ENCODE data around the gene FHIP1B.
"Not testable (repeated sequence)": the region's sequence is repeated elsewhere in the genome, so short reads cannot be mapped to it uniquely, and the experiment has no call there.

The FHIP1B gene
- 11.5 to 35.4 (median 21.6) reads per million in 18 experiments for total RNA-seq

DNA sequence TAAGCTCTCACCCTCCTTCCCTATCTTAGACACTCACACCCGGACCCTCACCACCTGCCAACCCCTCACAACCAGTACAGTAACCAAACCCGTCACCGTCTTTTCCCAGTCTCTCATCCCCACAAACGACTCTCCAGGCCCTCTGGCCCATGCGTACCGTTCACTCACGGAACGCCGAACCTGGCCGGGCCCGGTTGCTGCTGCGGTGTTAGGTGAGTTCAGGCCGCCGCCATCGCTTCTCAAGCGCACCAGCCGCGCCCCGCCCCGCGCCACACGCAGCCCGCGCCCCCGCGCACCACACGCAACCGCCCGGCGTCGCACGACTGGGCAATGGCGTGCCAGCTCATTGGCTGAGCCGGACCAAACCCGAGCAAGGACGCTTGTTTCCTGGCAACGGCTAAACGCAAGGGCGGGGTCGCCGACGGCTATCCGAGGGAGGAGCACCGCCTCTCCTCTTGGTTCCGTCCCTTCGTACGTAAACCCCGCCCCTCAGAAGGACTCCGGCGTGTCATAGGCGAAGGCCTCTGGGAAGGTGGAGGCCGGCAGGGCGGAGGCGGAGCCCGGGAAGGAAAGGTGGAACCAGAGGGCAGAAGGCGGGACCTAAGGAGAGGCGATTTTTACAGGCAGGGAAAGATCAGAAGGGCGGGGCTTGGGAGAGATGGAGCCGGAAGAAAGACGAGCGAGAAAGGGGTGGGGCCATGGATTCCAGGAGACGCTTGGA is at the start of gene FHIP1B:
Gene FHIP1B, minus strand, starts transcription at position 250 of the 721 bp plus-strand sequence. CDS start 10,120 bp downstream, outside the sequence.
- DNase-seq: peak; percentile 100

DNA sequence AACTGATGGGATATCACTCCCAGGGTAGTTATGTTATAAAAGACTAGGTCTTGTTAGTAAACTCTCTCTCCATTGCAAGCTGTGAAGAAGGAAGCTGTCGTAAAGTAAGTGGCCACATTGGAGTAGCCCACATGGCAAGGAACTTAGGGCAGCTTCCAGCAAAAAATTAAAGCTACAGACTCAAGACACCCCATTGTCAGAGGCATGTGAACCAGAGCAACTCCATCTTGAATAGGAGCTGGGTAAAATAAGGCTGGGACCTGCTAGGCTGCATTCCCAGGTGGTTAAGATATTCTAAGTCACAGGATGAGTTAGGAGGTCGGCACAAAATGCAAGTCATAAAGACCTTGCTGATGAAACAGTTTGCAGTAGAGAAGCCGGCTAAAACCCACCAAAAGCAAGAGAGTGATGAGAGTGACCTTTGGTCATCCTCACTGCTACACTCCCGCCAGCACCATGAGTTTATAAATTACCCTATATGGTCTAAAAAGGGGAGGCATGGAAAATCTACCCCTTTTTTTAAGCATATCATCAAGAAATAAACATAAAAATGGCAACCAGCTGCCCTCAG is 49.1 kb upstream of the FHIP1B start:
- DNase-seq: no peak

DNA sequence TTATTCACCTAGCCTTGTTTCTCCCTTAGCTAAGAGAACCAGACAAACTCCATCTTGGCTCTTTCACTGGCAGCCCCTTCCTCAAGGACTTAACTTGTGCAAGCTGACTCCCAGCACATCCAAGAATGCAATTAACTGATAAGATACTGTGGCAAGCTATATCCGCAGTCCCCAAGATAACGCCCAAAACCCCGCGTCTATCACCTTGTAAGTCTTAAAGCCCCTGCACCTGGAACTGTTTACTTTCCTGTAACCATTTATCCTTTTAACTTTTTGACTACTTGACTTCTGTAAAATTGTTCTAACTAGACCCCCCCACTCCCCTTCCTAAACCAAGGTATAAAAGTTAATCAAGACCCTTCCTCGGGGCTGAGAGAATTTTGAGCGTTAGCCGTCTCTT is 46.4 kb upstream of the FHIP1B start:
- DNase-seq: not testable (repeated sequence)

DNA sequence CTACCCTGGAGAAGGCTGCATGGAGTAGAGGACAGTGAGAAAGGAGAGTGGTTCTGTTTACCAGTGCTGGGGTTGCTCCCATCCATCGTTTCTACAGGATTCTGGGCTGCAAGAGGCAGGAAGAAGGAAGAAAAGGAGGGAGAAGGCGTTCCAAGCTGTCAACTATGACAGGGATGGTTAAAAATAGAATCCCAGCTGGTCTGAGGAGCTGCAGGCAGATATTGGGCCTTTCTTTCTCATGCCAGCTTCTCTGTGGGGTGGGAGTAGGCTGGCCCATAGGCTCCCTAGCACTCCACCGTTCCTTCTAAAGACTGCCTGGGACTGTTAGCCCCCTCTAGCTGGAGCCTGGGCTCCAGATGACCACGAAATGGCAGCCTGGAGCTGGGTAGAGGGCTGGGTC is 38.8 kb upstream of the FHIP1B start:
- no peak for DNase-seq

DNA sequence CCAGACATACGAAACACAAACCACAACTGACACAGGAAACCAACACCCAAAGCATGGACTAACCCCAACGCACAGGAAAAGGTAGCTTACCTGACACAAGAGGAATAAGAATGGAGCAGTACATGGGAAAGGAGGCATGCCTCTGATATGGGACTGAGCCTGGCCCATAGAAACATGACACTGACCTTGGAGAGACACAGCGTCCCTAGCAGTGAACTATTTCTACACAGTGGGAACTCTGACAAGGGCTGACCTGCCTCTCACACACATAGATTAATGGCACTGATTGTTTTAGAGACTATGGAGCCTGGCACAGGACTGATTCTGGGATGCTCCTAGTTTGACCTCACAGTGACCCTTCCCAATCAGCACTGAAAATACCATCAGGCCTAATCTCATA is 37.2 kb upstream of the FHIP1B start:
- no peak for DNase-seq

DNA sequence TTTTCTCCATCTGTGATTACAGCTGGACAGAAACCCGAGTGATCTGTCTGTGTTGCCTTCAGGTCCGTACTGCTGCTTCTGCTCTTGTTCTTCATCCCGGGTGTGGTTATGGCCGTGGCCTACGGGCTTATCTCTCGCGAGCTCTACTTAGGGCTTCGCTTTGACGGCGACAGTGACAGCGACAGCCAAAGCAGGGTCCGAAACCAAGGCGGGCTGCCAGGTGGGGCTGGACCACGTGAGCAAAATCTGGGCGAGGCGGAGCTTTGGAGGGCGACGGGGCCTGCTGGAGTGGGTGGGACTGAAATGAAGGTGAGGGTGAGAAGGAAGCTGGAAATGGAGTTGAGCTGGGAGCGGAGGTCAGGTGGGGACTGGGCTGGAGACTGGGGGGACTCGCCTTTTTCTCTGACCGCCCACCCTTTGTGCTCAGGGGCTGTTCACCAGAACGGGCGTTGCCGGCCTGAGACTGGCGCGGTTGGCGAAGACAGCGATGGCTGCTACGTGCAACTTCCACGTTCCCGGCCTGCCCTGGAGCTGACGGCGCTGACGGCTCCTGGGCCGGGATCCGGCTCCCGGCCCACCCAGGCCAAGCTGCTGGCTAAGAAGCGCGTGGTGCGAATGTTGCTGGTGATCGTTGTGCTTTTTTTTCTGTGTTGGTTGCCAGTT is 36.3 kb upstream of the FHIP1B start:
- DNase-seq: no peak

DNA sequence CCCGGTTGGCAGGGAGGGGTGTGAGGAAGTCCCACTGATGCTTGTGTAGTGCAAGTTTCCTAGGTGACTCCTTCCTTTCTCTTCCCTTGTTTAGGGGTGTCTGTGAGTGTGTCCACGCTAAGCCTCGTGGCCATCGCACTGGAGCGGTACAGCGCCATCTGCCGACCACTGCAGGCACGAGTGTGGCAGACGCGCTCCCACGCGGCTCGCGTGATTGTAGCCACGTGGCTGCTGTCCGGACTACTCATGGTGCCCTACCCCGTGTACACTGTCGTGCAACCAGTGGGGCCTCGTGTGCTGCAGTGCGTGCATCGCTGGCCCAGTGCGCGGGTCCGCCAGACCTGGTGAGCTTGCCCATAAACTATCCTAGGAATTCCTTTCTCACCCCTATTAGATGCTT is 35.6 kb upstream of the FHIP1B start:
- no peak for DNase-seq

DNA sequence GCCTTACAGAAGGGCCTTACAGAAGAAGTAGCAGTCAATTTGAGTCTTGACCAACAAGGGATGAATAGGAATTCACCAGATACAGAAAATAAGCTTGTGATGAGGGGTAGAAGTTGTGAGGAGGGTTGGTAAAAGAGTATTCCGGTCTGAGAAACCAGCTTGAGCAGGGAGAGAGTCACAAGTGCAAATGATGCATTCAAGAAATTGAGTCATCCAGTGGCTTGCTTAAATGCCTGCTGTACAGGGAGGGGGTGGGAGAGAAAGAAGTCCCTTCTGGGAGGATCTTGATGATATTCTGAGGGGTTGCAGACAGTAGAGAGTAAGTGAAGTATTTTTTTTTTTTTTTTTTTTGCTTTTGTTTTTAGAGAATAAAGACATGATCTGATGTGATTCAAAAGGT is 34.4 kb upstream of the FHIP1B start:
- DNase-seq: peak in 1 of 2 donors; percentile 19

DNA sequence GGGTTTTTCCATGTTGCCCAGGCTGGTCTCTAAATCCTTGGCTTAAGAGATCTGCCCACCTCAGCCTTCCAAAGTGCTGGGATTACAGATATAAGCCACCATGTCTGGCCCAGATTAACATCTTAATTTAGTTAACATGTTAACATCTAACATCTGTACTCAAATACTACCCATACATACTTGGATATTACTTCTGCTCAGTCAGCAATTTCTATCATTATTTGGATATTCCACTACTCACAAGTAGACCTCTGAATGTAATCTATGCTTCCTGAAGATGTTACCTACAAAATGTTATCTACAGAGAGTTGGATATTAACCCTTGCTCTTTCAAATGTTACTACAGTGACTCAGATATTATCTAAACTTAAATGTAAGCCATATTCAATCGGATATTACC is 29.2 kb upstream of the FHIP1B start:
- DNase-seq: no peak

DNA sequence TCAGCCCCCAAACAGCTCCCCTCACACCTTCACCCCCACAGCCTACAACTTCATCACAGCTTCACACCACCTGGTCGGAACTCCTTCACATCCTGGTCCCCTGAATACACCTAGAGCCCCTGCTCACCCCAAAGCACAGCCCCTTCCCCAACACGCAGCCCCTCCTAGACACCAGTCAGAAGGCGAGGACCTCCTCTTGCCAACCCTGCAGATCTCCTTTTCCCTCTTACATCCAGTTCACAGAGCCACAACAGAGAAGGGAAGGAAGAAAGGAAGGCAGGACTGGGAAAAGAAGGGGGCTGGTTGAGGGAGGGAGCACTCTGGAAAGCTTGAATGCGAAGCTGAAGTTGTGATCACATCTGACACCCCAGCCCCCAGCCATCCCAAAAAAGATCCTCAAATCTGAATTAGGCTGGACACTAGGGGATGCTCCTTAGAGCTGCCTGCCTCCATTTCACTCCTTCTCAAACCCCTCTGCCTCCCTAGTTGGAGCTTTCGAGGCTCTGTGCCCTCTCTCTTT is 25.8 kb upstream of the FHIP1B start:
- DNase-seq: no peak

DNA sequence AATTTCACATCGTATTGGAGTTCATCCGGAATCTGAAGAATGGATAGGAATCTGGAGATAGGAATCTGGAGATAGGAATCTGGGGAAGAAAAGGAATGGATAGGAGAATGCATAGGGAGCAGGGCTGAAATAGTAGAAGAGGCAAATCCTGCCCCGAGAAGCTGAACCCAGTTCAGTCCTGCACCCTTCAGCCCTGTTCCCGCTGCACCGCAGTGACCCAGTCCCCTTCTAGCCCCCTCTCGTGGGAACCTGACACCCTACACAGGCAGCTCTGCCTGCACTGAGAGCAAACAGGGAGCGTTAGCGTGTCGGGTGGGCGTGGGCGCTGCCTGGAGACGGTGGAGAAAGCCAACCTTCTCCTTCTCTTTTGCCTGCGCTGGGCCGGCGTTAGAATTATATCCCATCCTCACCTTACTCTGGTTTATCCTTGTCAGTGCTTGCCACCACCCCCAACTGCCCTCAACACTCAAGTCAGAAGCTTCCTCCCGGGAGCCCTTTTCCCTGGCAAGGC is 24.2 kb upstream of the FHIP1B start:
- DNase-seq: peak in 1 of 2 donors; percentile 11

DNA sequence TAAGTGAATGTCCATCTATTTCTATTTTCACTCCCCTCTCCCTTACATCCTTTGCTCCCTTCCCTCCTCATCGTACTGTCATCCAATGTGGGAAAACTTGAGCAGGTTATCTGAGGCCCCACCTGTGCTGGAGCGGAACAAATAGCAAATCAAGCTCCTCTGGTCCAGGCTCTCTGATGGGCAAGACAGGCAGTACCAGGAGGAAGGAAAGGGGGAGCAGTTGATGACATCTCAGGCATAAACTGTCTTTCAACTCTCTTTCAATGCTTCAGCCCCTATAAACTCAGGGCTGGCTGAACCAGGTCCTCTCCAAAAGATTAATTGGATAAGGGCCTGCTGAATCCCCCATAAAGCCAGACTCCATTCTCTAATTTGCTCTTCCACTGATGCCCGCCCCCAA is 23.7 kb upstream of the FHIP1B start:
- DNase-seq: no peak

DNA sequence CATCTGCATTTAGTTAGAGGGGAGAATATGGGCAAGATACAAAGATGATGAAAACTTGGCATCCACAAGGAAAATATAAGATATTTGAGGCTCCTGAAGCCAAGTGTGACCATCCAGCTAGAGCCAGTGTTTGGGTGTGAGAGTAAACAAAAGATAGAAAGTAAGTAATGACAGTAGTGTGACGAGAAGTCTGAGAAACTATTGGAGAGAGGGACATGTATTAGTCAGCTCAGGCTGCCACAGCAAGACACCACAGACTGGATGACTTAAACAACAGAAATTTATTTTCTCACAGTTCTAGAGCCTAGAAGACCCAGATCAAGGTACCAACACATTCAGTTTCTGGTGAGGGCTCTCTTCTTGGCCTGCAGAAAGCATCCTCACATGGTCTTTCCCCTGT is 18.8 kb upstream of the FHIP1B start:
- no peak for DNase-seq

DNA sequence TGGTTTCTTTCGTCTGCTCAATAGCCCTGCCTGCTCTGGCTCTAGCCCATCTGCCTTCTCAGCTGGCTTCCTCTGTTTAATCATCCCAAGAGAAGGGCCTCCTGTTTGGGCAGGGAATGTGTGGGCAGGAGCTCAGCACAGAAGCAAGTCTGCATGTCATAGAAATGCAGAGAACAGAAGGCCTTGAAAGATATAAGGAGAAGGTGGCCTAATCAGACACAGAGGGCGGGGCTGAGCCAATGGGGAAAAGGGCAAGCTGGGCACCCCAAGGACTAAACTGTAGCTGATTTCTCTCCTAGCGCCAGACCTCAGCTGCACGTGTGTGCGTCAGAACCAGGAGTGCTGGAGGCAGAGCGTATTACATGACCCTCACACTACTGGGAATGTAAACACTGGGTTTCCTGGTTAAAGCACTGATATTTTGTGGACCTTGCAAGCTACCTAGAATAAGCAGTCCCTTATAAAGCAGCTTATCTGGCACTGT is 17.6 kb upstream of the FHIP1B start:
- DNase-seq: no peak

DNA sequence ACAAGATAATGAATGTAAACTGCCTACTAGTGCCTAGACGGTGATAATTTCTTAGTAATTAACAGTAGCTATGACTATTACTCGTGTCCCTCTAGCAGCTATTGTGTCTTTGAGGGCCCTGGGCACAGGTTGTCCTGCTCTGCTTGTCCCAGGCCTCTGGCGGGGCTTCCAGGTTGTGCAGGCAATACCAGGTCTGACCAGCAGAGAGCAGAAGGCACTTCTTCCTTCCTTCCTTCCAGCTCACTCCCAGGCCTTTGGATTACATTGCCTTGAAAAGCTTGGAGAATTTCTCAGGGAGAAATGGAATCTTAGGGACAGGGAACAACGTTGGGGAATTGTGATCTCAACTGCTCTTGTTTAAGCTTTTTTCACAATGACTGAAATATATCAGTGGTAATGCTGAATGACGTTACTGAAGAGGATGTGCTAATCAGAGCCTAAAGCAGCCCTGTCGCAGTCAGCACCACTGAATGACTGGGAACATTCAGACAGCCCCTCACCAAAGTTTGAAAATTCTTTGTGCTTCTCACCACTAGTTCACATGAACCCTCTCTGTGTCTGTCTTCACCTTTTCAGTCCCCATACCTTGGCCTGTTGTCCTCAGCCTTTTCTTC is 16.8 kb upstream of the FHIP1B start:
- DNase-seq: peak; percentile 36 to 51

DNA sequence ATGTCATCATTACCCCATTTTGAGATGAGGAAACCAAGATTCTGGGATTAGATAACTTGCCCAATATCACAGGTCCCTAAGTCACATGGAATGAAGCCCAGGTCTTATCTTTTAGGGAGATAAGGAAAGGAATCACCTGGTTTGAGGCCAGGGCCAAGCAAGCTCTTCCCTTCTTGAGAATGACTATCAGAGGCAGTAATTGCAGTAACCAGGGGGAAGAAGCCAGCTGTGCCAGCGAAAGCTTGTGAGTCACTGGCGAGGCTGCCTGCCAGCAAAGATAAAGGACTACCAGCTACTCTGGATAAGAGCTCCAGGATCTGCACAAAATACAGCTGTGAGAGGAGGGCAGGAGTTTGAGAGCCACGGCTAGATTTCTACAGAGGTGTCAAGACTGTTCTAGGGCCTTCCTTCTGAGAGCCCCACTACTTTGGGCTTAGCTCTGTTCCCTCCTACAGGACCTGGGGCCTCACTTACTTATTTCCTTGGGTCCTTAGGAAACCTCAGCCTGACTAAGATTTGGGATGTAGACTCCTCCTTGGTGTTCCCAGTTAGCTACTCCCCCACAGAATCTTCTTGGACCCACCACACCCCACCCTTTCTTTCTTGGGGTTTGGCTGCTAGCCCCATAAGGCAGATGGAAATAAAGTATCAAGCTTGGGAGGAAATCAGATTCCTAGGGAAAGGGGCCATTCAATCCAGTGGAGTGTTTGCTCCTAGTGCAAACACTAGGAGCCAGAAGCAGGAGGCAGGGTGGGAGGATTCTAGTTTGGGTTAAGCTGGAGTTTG is 15.5 kb upstream of the FHIP1B start:
- DNase-seq: peak in 1 of 2 donors; percentile 9

DNA sequence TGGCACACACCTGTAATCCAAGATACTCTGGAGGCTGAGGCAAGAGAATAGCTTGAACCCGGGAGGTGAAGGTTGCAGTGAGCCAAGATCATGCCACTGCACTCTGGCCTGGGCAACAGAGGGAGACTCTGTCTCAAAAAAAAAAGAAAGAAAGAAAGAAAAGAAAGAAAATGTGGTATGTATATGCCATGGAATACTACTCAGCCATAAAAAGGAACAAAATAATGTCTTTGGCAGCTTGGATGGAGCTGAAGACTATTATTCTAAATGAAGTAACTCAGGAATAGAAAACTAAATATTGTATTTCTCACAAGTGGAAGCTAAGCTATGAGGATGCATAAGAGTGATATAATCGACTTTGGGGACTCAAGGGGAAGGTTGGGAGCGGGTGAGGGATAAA is 14.5 kb upstream of the FHIP1B start:
- not testable (repeated sequence) for DNase-seq

DNA sequence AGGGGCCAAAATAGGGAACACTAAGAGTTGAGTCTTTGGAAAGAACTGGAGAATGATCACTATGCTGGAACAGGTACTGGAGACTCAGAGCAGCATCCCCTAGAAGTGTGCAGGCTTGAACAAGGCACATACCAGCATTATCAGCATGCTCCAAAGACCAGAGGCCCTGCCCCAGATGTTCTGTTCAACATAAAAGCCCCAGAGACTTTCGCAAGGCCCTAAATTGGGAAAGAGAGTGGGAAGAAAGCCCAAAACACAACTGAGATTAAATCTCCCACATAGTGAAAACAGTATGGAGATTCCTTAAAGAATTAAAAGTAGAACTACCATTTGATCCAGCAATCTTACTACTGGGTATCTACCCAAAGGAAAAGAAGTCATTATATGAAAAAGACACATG is 13.8 kb upstream of the FHIP1B start:
- DNase-seq: peak in 1 of 2 donors; percentile 13

DNA sequence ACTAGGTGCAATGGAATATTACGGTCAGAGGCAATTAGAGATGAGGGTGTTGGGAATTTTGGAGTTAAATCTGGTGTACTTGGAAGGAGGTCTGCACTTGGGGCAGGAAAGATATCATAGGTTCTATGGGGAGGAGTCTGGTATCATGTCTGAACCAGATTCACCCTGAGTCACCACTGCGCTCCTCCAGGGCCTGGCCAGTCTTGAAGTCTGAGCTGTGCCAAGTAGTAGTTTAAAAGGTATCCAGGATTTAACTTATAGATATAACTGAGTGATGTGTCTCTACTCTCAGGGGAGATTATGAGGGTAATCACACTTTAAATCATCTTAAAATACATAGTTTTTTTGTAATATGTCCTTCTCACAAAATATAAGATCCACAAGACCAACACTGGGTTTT is 11.1 kb upstream of the FHIP1B start:
- DNase-seq: no peak

DNA sequence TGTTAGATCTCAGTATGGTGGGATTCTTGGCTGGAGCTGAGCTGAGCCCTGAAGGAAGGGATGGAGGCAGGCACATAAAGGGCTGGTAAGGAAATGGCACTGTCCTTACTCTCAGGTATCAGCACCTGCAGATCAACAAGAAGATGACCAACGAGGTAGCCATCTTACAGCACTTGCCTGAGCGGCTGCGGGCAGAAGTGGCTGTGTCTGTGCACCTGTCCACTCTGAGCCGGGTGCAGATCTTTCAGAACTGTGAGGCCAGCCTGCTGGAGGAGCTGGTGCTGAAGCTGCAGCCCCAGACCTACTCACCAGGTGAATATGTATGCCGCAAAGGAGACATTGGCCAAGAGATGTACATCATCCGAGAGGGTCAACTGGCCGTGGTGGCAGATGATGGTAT is 6.9 kb upstream of the FHIP1B start:
- no peak for DNase-seq

DNA sequence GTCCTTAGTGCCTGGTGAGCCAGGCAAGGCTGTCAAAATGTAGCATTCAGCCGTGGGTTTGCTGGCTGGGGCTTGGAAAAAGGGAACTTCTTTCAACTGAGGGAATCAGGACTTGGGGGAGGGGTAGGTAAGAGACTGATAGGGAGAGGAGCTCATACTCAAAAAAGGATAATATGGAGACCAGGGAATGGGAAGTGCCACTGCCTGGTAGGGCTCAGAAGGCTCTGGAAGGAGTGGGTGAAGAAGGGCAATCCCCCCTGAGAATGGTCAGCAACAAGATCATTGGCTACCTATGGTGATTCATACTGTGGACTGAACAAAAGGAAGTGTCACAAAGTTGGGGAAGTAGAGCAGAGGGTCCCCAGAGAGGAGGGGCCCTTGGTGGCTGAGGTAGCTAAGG is 6.3 kb upstream of the FHIP1B start:
- peak; percentile 27 to 33 for DNase-seq

DNA sequence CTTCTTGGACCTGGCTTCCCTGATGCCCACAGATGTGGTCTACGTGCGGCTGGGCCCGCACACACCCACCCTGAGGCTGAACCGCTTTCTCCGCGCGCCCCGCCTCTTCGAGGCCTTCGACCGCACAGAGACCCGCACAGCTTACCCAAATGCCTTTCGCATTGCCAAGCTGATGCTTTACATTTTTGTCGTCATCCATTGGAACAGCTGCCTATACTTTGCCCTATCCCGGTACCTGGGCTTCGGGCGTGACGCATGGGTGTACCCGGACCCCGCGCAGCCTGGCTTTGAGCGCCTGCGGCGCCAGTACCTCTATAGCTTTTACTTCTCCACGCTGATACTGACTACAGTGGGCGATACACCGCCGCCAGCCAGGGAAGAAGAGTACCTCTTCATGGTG is 5.7 kb upstream of the FHIP1B start:
- no peak for DNase-seq
